OCI-LY7 (cell line): ENCODE measurements around the gene ST6GALNAC2.

Experiments
- CTCF ChIP-seq: fragments of 200-600 bp; sonication (generic); conservative IDR thresholded peaks from 2 replicates; pipeline ENCODE4 v1.5.1; 2014; ENCODE audit warnings: mild to moderate bottlenecking, antibody characterized with exemption, low read length, moderate library complexity, mixed read lengths
- EZH2phosphoT487 ChIP-seq: fragments of 200-600 bp; sonication (generic); IDR thresholded peaks from 2 replicates; pipeline ENCODE4 v1.6.1; 2018; ENCODE audit warnings: low read depth, borderline replicate concordance, mild to moderate bottlenecking, mixed run types, antibody characterized with exemption, low read length, moderate library complexity, mixed read lengths

GRCh38 chr17:76574166-76574565 is 11.5 kb downstream of the ST6GALNAC2 start:
- no peak for TF ChIP-seq CTCF
- no peak for TF ChIP-seq EZH2phosphoT487
